Measurements from ENCODE around the gene NELFE. TPM values are rescaled to one million over a fixed set of nuclear protein-coding genes. Genes with fewer than 3 reads are reported as not detected.

Gene NELFE
- total and polyA plus RNA-seq, 2 of the 13 experiments (the other 11 are each of a cell fraction or from before 2014, with no cell fraction given): 51.3 to 69.8 TPM

- no peak for TF ChIP-seq ZNF646 (CRISPR knock-in tag; IDR thresholded peaks at IDR 0.05)
- peak; percentile 37; the same call in 1 of the 2 replicates for TF ChIP-seq JUND (CRISPR knock-in tag; IDR thresholded peaks at IDR 0.05)
- TF ChIP-seq HHEX (CRISPR knock-in tag; IDR thresholded peaks at IDR 0.05): no peak
- TF ChIP-seq RELA (CRISPR knock-in tag; IDR thresholded peaks at IDR 0.05): peak; percentile 96; the same call in 1 of the 2 replicates
- 0 out of 2 replicates have a peak, but pooled peaks have one; percentile 68 for TF ChIP-seq ZNF678 (CRISPR knock-in tag; IDR thresholded peaks at IDR 0.05)
- no peak for TF ChIP-seq PCBP2 (optimal IDR thresholded peaks at IDR 0.05; ENCODE audit: low read depth, low read length, poor library complexity, severe bottlenecking)
- peak; percentile 97 for TF ChIP-seq ZBTB25 (CRISPR knock-in tag; IDR thresholded peaks at IDR 0.05)
- TF ChIP-seq KAT2B (IDR thresholded peaks at IDR 0.05; ENCODE audit: borderline replicate concordance, low read depth, low read length): no peak
- TF ChIP-seq ZNF710 (CRISPR knock-in tag; IDR thresholded peaks at IDR 0.05; ENCODE audit: borderline replicate concordance): no peak; the same call in 1 of the 2 replicates
- TF ChIP-seq GABPA (IDR thresholded peaks at IDR 0.05; ENCODE audit: low read depth, low read length): peak; percentile 91
- peak; percentile 96 for TF ChIP-seq GABPA (CRISPR knock-in tag; IDR thresholded peaks at IDR 0.05; ENCODE audit: low read depth)
- TF ChIP-seq ZC3H13 (CRISPR knock-in tag; IDR thresholded peaks at IDR 0.05): 0 out of 2 replicates have a peak, but pooled peaks have one; percentile 83
- peak; percentile 92; the same call in 1 of the 2 replicates for TF ChIP-seq NFKB2 (CRISPR knock-in tag; IDR thresholded peaks at IDR 0.05; ENCODE audit: borderline replicate concordance)
- peak; percentile 95 for TF ChIP-seq HOXA5 (CRISPR knock-in tag; IDR thresholded peaks at IDR 0.05)
- TF ChIP-seq ZNF317 (CRISPR knock-in tag; IDR thresholded peaks at IDR 0.05): no peak
- TF ChIP-seq REXO4 (CRISPR knock-in tag; IDR thresholded peaks at IDR 0.05; ENCODE audit: borderline replicate concordance): no peak
- TF ChIP-seq GLI4 (CRISPR knock-in tag; IDR thresholded peaks at IDR 0.05; ENCODE audit: borderline replicate concordance): no peak
- peak; percentile 72 for TF ChIP-seq ZBTB34 (CRISPR knock-in tag; IDR thresholded peaks at IDR 0.05)
Observed at GRCh38 chr6:31958741-31959739, at the start of gene NELFE, which contains the start of gene SKIC2 (continued).
